ENCODE measurements around the gene RANGAP1. TPM values are rescaled to one million over a fixed set of nuclear protein-coding genes. Genes with fewer than 3 reads are reported as not detected.

The RANGAP1 gene
- total RNA-seq, 2 experiments from 2014 or later = 113 to 117 TPM

DNA sequence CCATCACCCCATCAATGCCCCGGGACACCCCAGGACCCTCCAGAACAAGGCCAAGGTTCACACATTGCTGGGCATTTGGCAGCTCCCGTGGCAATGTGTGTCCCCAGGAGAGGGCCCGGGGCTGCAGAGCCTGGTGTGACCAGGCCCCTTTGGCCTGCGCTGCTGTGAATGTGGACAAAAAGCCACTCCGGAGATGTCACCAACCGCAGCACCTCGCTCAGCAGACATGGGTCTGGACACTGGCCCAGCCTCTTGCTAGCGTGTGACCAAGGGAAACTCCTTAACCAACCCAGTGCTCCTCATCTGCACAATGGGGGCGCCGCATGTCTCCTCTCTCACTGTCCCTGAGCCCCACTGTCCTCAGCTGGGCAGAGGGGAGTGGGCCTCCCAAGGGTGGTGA is 37.2 kb downstream of the RANGAP1 start:
- DNase-seq = no peak
- POLR2A ChIA-PET = no interaction called here
- no peaks in the 10 kb centered on the region for H3K27me3 Mint-ChIP-seq
- peaks cover 32% of the 10 kb centered on the region for H3K36me3 Mint-ChIP-seq (ENCODE audit: low read depth)
- no peak overlapping the region for H3K27ac Mint-ChIP-seq
- no peaks in the 10 kb centered on the region for H3K4me1 Mint-ChIP-seq
- no peaks in the 10 kb centered on the region for H3K9me3 Mint-ChIP-seq
- CTCF ChIA-PET = interaction anchor here (0.5 to 2.4 kb wide), 2 partner anchors 10 to 28 kb away, joined by 4 to 9 read pairs; no protein-coding TSS in a partner anchor
- no peak overlapping the region for H3K4me3 Mint-ChIP-seq

DNA sequence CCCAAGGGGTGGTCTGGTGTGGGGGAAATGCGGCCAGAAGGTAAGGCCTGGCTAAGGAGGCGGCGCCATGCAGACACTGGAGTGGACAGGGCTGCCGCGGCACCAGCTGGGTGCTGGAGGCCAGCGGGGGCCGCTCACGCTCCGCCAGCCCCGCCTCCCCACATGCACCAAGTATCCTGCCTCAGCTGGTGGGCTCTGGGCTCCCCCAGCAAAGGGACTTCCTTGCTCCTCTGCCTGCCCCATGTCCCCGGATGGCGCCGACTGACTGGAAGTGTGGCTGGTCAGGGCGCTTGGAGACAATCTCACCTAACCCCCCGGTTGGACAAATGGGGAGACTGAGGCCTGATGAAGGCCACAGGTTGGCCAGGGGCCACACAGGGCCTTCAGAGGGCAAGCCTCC is 37.7 kb downstream of the RANGAP1 start:
- POLR2A ChIA-PET = no interaction called here
- no peak for DNase-seq
- Mint-ChIP-seq H3K4me1 (no peaks in the 10 kb centered on the region), H3K36me3 (ENCODE audit: low read depth) (peaks cover 32% of the 10 kb centered on the region), H3K9me3 (no peaks in the 10 kb centered on the region), H3K27me3 (no peaks in the 10 kb centered on the region), H3K27ac (no peak overlapping the region), H3K4me3 (no peak overlapping the region)
- CTCF ChIA-PET = interaction anchor here (2.4 kb wide), 1 partner anchor 10 kb away, joined by 9 read pairs; no protein-coding TSS in a partner anchor

DNA sequence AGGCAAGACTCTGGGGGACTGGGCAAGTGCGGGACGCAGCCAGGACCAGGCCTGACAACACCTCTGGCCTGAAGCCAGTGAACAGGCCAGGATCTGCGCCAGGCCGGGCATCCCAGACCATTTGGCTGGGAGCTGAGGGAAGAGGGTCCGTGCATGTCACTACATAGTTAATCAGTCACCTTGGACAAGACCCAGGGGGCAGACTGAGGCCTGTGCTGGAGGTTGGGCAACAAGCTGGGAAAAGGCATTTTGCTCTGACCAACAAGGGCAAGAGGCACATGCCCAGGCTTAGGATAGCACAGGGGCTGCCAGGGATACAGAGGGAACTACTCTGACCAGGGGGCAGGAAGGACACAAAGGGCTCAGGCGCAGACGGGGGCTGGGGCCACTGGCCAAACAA is 38.3 kb downstream of the RANGAP1 start:
- POLR2A ChIA-PET = no interaction called here
- Mint-ChIP-seq H3K36me3 (ENCODE audit: low read depth) (peaks cover 28% of the 10 kb centered on the region), H3K9me3 (no peaks in the 10 kb centered on the region), H3K27ac (no peak overlapping the region), H3K27me3 (no peaks in the 10 kb centered on the region), H3K4me3 (no peak overlapping the region), H3K4me1 (no peaks in the 10 kb centered on the region)
- DNase-seq = no peak
- CTCF ChIA-PET = interaction anchor here (0.7 to 2.4 kb wide), 2 partner anchors 9 to 256 kb away, joined by 4 to 9 read pairs; no protein-coding TSS in a partner anchor

DNA sequence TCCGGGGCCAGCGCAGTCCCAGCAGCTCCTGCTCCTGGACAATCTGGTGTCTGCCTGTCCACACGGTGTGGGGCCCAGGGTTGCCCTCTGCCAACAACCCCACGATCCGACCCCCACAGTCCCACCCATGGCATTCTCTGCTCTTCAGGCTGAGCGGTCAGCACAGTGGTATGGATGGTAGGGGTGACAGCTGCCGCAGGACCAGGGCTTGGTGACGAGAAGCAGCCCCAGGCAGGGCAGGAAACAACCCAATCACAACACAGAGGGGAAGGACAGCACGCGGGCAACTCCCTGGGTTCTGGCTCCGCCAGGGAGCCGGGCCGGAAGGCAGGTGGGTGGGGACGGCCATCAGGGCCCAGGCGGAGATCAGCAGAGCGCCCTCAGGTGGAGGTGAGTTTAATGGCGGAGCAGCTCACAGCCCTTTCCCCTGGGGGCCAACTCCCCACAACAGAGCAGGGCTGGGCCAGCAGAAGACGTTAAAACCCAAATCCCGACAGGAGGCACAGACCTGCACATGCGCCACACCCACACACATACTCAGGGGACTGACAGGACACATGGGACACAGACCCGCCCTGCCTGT is 40.0 kb downstream of the RANGAP1 start:
- Mint-ChIP-seq H3K36me3 (ENCODE audit: low read depth) (peaks cover 17% of the 10 kb centered on the region), H3K4me1 (no peaks in the 10 kb centered on the region), H3K27ac (no peak overlapping the region), H3K9me3 (no peaks in the 10 kb centered on the region), H3K27me3 (no peaks in the 10 kb centered on the region), H3K4me3 (no peak overlapping the region)
- ChIA-PET POLR2A (no interaction called here), CTCF (no interaction called here)
- no peak for DNase-seq

DNA sequence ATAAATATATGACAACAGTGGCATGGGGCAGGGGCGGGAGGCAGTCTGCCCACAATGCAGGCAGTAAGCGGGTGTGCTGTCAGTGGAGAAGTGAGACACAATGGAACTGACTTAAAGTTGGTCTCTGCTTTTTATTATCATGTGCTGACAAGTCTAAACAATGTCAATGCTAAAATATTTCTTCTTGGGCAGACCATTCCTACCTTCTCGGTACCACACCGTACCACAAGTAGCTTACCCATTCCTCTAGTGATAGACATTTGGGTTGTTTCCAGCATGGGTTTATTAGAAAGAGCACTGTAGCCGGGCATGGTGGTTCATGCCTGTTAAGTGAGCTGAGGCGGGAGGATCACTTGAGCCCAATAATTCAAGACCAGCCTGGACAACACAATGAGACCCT is 42.6 kb downstream of the RANGAP1 start:
- no peak for DNase-seq
- peaks cover 8% of the 10 kb centered on the region for H3K36me3 Mint-ChIP-seq (ENCODE audit: low read depth)
- peaks cover 3% of the 10 kb centered on the region for H3K4me1 Mint-ChIP-seq
- no peak overlapping the region for H3K27ac Mint-ChIP-seq
- ChIA-PET POLR2A (no interaction called here), CTCF (interaction anchor here (0.9 kb wide), 1 partner anchor 26 kb away, joined by 3 read pairs; no protein-coding TSS in a partner anchor)
- H3K27me3 Mint-ChIP-seq = peaks cover 2% of the 10 kb centered on the region
- H3K4me3 Mint-ChIP-seq = no peak overlapping the region
- no peaks in the 10 kb centered on the region for H3K9me3 Mint-ChIP-seq

DNA sequence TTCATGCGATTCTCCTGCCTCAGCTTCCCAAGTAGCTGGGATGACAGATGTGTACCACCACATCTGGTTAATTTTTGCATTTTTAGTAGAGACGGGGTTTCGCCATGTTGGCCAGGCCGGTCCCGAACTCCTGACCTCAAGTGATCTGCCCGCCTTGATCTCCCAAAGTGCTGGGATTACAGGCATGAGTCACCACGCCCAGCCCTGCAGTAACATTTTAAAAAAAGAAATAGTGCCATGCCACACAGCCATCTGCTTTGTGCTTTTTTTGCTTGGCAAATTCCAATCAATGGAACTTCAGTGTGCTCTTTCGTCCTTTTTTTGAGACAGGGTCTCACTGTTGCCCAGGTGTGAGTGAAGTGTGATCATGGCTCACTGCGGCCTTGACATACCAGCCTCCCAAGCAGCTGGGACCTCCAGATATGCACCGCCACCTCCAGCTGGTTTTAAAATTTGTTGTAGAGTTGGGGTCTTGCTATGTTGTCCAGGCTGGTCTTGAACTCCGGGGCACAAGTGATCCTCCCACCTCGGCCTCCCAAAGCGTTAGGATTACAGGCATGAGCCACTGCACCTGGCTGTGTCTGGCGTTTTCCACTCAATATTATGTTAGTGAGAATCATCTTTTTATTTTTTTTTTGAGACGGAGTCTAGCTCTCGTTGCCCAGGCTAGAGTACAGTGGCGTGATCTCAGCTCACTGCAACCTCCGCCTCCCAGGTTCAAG is 43.4 kb downstream of the RANGAP1 start:
- ChIA-PET CTCF (interaction anchor here (0.9 kb wide), 1 partner anchor 35 kb away, joined by 3 read pairs; no protein-coding TSS in a partner anchor), POLR2A (no interaction called here)
- peaks cover 2% of the 10 kb centered on the region for H3K27me3 Mint-ChIP-seq
- no peak for DNase-seq
- H3K9me3 Mint-ChIP-seq = no peaks in the 10 kb centered on the region
- H3K36me3 Mint-ChIP-seq (ENCODE audit: low read depth) = peaks cover 6% of the 10 kb centered on the region
- H3K4me3 Mint-ChIP-seq = no peak overlapping the region
- no peak overlapping the region for H3K27ac Mint-ChIP-seq
- peaks cover 3% of the 10 kb centered on the region for H3K4me1 Mint-ChIP-seq

DNA sequence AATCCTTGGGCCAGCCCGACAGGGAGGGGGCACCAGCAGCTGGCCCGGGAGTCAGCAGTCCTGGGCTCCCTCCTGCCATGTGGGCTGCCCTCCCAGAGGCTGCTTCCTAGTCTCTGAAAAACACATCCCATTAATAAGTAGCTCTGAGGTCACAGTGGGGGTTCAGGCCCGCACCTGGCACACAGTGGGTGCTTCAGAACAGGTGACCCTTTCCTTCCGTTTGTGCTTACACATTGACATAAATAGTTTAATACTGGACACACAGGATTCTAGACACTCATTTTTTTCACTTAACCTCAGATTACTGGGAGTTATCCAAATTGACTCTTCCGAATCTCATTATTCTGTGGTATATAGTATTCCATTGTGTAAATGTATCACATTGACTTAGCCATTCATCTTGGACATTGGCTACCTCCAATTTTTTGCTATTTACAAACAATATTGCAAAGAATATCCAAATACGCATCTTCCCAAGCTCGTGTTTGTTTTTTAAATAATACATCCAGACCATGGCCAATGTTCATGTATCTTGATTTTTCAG is 44.8 kb downstream of the RANGAP1 start:
- Mint-ChIP-seq H3K36me3 (ENCODE audit: low read depth) (peaks cover 2% of the 10 kb centered on the region), H3K9me3 (no peaks in the 10 kb centered on the region), H3K4me1 (peaks cover 6% of the 10 kb centered on the region), H3K27me3 (peaks cover 2% of the 10 kb centered on the region), H3K4me3 (no peak overlapping the region), H3K27ac (no peak overlapping the region)
- ChIA-PET POLR2A (interaction anchor here (0.7 kb wide), 1 partner anchor 31 kb away, joined by 3 read pairs; no protein-coding TSS in a partner anchor), CTCF (interaction anchor here (0.6 to 0.7 kb wide), 3 partner anchors 13 to 318 kb away, joined by 3 to 4 read pairs (median 3); no protein-coding TSS in a partner anchor)
- no peak for DNase-seq

DNA sequence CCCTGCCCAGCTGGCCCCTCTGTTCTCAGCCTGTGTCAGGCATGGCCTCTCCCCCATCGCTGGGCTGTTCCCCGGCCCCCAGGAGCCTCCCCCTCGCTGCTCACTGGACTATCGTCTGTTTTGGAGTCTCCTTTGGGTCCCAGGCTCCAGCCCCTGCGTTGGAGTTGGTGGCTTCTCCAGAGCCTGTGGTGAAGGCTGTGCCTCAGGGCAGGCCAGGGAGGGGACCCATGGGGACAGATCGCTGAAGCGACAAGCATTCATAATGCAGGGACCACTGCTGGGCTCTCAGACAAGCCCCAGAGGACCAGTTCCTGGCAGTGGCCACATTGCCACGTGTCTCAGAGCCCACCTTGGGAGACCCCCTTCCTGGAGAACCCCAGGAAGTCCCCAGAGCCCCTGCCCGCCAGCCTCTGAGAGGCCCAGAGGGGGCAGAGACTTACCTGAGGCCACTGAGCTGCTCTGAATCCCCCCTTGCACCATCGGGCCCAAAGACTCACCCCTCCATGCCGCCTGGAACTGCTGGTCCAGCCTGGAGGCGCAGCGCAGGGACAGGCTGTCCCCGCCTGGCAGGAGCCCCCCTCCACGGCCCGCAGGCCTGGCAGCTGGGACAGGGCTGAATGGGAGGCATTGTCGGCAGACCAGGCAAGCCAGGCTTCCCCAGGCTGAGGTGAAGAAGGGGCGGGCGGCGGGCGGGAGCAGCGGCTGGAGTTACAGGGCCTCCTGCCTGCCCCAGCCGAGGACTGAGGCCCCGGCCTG is 45.4 kb downstream of the RANGAP1 start, which contains the start of gene CHADL:
Gene CHADL, minus strand, starts transcription at position 555 of the 756 bp plus-strand sequence. Its CDS starts 50 bp downstream, at position 505.
- H3K9me3 Mint-ChIP-seq = no peaks in the 10 kb centered on the region
- ChIA-PET CTCF (interaction anchor here (0.6 to 0.7 kb wide), 2 partner anchors 282 to 317 kb away, joined by 3 read pairs; no protein-coding TSS in a partner anchor), POLR2A (no interaction called here)
- peaks cover 2% of the 10 kb centered on the region for H3K36me3 Mint-ChIP-seq (ENCODE audit: low read depth)
- no peak for DNase-seq
- H3K4me1 Mint-ChIP-seq = peaks cover 6% of the 10 kb centered on the region
- no peak within 1 kb of the TSS for H3K27ac Mint-ChIP-seq
- H3K27me3 Mint-ChIP-seq = peaks cover 2% of the 10 kb centered on the region
- H3K4me3 Mint-ChIP-seq = no peak within 1 kb of the TSS

DNA sequence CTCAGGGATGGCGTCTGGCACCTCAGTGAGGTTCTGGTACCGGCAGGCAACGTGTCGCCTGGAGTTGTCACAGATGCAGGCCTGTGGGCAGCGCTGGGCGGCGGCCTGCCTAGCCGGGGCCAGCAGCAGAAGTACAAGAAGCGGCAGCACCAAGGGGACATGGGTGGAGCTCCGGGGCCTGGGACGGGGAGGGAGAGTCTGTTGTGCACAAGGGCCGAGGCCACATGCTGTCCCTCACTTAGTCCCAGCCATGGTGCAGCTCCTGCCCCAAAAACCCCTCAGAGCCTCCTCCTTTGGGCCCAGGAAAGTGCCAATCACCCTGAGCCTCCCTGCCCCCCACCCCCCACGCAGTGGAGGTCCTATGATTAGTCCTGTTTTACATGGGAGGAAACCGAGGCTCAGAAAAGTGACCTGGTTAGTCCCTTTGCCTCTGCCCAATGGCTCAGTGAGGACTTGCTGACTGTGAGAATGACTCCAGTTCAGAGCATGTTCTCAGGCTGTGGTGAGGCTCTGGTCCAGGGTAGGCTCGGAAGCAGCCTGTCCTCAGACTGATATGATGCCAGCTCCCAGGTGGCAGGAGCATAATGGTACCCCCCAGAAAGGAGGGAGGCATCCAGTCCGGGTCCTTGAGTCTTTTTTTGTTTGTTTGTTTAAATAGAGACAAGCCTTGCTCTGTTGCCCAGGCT is 46.4 kb downstream of the RANGAP1 start:
- Mint-ChIP-seq H3K4me3 (no peak overlapping the region), H3K4me1 (peaks cover 6% of the 10 kb centered on the region), H3K36me3 (ENCODE audit: low read depth) (peaks cover 2% of the 10 kb centered on the region), H3K27me3 (peaks cover 2% of the 10 kb centered on the region), H3K9me3 (no peaks in the 10 kb centered on the region), H3K27ac (no peak overlapping the region)
- POLR2A ChIA-PET = no interaction called here
- DNase-seq = no peak
- CTCF ChIA-PET = interaction anchor here (1.1 to 2.5 kb wide), 2 partner anchors 9 to 147 kb away, joined by 3 to 9 read pairs; partner anchors contain the start of gene EP300

DNA sequence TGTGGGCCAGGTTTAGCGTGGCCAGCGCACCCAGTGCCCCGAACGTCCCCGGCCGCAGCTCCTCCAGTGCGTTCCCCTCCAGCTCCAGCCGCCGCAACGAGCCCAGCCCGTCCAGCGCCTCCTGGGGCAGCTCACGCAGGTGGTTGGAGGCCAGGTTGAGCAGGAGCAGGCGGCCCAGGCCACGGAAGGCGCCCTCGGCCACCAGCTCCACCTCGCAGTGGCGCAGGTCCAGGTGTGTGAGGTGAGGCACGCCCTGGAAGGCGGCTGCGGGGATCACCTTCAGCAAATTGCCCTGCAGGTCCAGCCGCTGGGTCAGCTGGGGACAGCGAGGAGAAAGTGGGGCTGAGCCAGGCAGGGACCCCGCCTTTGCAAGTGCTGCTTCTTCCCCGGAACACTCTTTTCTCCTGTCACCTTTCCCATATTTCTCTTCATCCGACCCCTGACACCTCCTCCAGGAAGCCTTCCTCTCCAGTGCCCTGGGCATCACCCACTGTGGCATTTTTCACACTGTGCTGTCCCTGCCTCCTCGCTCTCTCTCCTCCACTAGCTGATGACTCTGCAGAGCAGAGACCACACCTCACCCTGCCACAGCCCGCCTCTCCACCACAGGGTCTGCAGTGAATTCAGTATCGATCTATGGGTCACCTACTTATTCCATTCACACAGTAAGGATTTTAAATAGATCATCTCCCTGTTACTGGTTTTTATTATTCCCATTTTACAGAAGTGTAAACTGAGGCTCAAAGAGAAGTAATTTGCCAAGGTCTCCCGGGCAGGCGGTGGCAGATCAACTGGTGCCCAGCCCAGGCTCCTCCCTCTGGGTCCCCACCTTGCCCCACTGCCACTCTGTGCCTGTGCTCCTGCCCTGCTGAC is 47.2 kb downstream of the RANGAP1 start:
- POLR2A ChIA-PET = interaction anchor here (1.3 kb wide), 1 partner anchor 12 kb away, joined by 3 read pairs; no protein-coding TSS in a partner anchor
- H3K27ac Mint-ChIP-seq = no peak overlapping the region
- CTCF ChIA-PET = interaction anchor here (0.6 to 2.5 kb wide), 13 partner anchors 9 to 316 kb away, joined by 3 to 38 read pairs (median 5); partner anchors contain the start of genes EP300 and RANGAP1
- H3K36me3 Mint-ChIP-seq (ENCODE audit: low read depth) = peaks cover 2% of the 10 kb centered on the region
- H3K4me1 Mint-ChIP-seq = peaks cover 6% of the 10 kb centered on the region
- no peaks in the 10 kb centered on the region for H3K9me3 Mint-ChIP-seq
- no peak for DNase-seq
- peaks cover 2% of the 10 kb centered on the region for H3K27me3 Mint-ChIP-seq
- H3K4me3 Mint-ChIP-seq = peak overlapping the region; percentile 56
